ENCODE data around the gene TTLL10.

DNA sequence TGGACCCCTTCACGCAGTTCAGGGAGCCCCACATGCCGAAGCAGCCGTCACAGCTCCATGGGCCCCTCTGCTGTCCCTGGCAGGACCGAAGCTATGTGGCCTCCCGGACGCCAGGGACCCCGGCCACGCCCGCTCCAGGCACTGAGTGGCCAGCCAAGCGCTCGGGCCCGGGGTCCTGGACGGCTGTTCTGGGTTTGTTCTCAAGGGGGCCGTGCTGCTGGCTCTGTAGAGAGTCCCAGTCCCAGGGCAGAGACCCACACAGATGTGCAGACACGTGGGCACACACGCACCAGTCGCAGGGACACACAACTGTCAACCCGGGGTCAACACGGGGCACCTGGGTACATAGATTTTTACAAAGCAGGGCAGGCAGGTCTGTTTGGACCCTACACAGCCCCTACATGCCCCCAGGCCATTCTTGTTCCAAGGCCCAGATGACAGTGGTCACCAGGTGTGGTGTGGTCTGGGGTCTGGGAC, 65.1 kb downstream of the TTLL10 start:
- TF ChIP-seq POLR2AphosphoS5 (IDR thresholded peaks at IDR 0.05; ENCODE audit: low read depth) (no peak), GABPA (IDR thresholded peaks at IDR 0.05; ENCODE audit: low read depth) (no peak), SPI1 (IDR thresholded peaks at IDR 0.05; ENCODE audit: borderline replicate concordance, low read depth) (no peak)
- TF ChIP-seq, protein P1, sequence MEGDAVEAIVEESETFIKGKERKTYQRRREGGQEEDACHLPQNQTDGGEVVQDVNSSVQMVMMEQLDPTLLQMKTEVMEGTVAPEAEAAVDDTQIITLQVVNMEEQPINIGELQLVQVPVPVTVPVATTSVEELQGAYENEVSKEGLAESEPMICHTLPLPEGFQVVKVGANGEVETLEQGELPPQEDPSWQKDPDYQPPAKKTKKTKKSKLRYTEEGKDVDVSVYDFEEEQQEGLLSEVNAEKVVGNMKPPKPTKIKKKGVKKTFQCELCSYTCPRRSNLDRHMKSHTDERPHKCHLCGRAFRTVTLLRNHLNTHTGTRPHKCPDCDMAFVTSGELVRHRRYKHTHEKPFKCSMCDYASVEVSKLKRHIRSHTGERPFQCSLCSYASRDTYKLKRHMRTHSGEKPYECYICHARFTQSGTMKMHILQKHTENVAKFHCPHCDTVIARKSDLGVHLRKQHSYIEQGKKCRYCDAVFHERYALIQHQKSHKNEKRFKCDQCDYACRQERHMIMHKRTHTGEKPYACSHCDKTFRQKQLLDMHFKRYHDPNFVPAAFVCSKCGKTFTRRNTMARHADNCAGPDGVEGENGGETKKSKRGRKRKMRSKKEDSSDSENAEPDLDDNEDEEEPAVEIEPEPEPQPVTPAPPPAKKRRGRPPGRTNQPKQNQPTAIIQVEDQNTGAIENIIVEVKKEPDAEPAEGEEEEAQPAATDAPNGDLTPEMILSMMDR (IDR thresholded peaks at IDR 0.05; ENCODE audit: insufficient read depth, low read length), result no peak
- TF ChIP-seq, protein P2, sequence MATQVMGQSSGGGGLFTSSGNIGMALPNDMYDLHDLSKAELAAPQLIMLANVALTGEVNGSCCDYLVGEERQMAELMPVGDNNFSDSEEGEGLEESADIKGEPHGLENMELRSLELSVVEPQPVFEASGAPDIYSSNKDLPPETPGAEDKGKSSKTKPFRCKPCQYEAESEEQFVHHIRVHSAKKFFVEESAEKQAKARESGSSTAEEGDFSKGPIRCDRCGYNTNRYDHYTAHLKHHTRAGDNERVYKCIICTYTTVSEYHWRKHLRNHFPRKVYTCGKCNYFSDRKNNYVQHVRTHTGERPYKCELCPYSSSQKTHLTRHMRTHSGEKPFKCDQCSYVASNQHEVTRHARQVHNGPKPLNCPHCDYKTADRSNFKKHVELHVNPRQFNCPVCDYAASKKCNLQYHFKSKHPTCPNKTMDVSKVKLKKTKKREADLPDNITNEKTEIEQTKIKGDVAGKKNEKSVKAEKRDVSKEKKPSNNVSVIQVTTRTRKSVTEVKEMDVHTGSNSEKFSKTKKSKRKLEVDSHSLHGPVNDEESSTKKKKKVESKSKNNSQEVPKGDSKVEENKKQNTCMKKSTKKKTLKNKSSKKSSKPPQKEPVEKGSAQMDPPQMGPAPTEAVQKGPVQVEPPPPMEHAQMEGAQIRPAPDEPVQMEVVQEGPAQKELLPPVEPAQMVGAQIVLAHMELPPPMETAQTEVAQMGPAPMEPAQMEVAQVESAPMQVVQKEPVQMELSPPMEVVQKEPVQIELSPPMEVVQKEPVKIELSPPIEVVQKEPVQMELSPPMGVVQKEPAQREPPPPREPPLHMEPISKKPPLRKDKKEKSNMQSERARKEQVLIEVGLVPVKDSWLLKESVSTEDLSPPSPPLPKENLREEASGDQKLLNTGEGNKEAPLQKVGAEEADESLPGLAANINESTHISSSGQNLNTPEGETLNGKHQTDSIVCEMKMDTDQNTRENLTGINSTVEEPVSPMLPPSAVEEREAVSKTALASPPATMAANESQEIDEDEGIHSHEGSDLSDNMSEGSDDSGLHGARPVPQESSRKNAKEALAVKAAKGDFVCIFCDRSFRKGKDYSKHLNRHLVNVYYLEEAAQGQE (IDR thresholded peaks at IDR 0.05; ENCODE audit: insufficient replicate concordance, low read depth), result no peak

All from HL-60 (cell line).